NCI-H82 treated with DMSO at 0.1 percent for 48 hours (cell line): Measurements from ENCODE around the gene KCNG3.

Experiments
- DNase-seq: peaks from one replicate; lab custom pipeline; 2025; ENCODE audit not compliant: unreplicated experiment; lab: John Stamatoyannopoulos, UW

The KCNG3 gene

GRCh38 chr2:42486145-42486906, 7.5 kb downstream of the KCNG3 start:
- DNase-seq: no peak

DNA sequence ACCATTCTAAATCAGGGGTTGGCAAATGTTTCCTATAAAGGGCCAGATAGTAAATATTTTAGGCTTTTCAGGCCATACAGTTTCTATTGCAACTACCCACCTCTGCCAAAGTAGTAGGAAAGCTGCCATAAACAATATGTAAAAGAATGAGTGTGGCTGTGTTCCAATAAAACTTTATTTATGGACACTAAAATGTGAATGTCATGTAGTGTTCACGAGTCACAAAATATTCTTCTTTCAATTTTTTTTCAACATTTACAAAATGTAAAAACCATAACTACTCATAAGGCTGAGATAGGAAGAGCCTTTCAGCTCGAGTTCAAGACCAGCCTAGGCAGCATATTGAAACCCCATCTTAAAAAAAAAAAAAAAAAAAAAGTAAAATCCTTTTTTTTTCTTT, 13.4 kb downstream of the KCNG3 start:
- no peak for DNase-seq

DNA sequence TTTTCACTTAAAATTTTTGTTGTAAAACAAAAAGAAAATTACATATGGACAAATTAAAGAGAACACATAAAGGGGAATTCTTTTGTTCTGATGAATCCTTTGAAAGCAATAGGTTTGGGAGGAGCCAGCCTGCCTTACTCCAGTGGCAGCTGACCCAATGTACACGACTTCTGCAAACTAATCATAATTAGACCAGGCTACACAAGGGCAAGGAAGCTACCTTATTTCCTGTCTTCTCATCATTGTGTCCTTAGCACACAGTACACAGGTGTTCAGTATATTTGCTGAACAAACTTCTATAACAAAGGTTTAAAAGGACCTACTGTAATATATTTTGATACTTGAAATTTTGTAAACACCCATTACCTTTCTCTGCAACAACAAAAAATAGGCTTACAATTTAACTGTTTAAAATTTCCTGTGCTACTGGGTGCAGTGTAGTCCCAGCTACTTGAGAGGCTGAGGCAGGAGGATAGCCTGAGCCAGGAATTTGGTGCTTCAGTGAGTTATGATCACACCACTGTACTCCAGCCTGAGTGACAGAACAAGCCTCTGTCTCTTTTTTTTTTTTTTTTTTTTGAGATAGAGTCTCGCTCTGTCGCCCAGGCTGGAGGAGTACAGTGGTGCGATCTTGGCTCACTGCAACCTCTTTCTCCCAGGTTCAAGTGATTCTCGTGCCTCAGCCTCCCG, 18.9 kb downstream of the KCNG3 start:
- no peak for DNase-seq

GRCh38 chr2:42470706-42471105, 23.1 kb downstream of the KCNG3 start:
- no peak for DNase-seq

- no peak for DNase-seq
These were observed 29.2 kb downstream of the KCNG3 start for GRCh38 chr2:42464631-42465030.

DNA sequence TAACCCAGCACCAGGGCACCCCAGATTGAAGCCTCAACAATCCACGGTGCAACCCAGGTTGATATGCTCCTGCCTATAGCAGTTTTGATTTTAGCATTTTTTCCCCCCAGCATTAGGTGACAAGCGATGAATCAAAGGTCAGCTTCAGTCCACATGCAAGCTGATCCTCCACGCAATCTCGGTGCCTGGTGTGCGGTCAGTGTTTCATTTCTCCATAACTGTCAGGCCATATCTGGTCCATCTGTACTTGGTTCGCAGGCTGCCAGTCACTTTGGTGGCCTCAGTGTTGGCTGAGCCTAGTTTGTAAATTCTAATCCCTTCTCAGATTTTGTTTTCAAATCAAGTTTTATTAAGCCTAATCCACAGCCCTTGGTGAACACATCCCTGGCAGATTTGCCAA, 30.2 kb downstream of the KCNG3 start:
- DNase-seq: no peak

DNA sequence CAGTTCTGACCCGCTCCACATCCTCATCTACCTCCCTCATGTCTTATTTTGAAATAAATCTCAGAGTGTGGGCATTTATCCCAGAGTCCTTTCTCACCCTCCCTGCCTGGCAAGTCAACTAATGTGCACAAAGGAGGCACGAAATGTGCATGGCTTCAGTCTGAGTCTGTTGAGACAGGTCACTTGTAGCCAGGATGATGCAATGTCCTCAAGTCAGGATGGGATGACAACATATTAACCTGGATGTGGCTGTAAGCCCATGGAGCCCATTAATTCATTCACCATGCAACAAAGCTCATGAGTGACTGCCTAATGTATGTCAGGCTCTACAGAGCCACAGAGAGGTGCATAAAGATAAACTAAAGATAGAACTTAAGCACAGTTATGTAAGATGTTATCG, 34.5 kb downstream of the KCNG3 start:
- DNase-seq: no peak

GRCh38 chr2:42458396-42458795, 35.4 kb downstream of the KCNG3 start:
- DNase-seq: no peak

DNA sequence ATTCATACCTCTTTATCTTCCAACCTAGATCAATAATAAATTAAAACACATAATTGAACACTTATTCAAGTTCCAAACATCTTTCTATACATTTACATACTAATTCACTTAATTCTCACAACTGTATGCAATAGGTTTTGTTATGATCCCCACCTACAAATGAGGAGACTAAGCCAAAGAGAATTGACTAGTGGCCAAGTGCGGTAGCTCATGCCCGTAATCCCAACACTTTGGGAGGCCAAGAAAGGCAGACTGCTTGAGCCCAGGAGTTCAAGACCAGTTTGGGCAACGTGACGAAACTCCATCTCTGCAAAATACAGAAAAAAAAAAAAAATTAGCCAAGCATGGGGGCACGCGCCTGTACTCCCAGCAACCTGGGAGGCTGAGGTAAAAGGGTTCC, 36.8 kb downstream of the KCNG3 start:
- no peak for DNase-seq

- no peak for DNase-seq
These were observed 37.5 kb downstream of the KCNG3 start for GRCh38 chr2:42456126-42456839.

GRCh38 chr2:42452545-42452944, 41.2 kb downstream of the KCNG3 start:
- DNase-seq: no peak

DNA sequence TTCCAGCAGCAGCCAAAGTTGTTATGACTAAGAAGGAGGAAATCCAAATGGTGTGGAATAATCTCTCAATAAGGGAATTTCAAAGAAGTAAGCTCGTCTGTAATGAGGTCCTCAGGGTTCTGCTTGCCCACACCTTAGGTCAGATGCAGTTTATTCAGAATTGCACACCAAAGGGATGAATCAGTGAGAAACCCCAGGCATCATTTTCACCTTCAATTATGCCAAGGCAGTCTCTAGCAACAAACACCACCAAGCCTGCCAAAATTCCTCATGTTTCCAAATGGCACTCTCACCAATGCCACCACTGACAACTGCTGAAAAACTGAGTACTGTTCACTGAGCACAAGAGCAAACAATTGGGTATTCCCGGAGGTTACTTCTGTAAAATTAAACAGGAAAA, 43.6 kb downstream of the KCNG3 start:
- DNase-seq: no peak

DNA sequence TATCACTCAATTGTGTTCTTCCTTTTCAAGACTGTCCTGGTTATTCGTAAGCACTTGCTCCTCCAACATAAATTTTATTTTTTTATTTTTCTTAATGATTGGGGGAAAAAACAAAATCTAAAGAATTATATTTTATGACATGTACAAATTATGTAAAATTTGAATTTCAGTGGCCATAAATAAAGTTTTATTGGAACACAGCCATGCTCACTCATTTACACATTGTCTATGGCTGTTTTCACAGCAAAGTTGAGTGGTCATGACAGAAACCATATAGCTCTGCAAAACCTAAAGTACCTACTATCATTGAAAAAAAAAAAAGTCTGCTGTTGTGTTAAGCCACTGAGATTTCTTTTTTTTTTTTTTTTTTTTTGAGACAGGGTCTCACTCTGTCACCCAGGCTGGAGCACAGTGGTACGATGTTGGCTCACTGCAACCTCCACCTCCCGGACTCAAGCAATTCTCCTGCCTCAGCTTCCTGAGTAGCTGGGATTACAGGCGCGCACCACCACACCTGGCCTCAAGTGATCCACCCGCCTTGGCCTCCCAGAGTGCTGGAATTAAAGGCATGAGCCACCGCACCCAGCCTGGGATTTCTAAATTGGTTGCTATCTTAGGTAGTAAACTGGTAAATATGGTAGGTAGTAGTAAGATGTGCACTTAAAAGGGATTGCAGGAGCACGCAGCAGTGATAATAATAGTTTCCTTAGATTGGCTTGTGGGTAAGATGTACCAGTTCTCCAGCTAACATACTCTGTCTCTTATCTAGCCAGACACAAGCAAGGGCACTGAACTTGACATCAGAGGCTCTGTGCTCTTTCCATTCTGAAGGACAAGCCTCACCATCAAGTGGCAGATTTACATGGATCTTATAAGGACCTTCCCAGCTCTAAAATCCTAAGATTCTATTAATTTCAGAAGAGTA, 44.4 kb downstream of the KCNG3 start:
- DNase-seq: no peak

GRCh38 chr2:42448163-42448562, 45.6 kb downstream of the KCNG3 start:
- no peak for DNase-seq

- DNase-seq: no peak
These were observed 47.1 kb downstream of the KCNG3 start for GRCh38 chr2:42446503-42447271.

- DNase-seq: no peak
These were observed 49.9 kb downstream of the KCNG3 start for GRCh38 chr2:42443718-42444399.

DNA sequence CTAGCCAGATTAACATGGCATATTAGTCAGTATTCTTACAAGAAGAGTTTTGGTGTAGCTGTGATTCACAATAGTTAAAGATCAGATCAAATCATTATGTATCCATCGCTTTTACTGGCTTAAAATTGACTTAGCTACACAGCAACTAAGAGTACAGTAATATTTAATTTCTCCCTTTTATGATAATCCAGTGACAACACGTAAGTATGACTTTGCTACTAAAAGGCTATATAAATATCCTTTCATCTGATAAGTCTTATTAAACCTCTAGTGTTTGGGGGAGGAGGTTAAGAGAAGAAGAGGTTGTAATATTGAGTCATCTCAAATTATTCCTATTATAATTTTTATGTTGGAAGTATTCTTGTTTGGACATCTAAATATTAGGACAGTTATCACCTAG, 51.0 kb downstream of the KCNG3 start:
- no peak for DNase-seq

GRCh38 chr2:42438685-42439084, 55.1 kb downstream of the KCNG3 start:
- DNase-seq: no peak

- no peak for DNase-seq
These were observed 57.4 kb downstream of the KCNG3 start for GRCh38 chr2:42436370-42436769.

GRCh38 chr2:42435628-42436027, 58.2 kb downstream of the KCNG3 start:
- no peak for DNase-seq
